Measurements from ENCODE around the gene ALPK1. TPM values are rescaled to one million over a fixed set of nuclear protein-coding genes. Genes with fewer than 3 reads are reported as not detected.

The ALPK1 gene
- total and polyA plus RNA-seq, 2 of the 8 experiments (the other 6 are each of a cell fraction or from before 2014, with no cell fraction given), result 0.08 to 0.43 TPM

- no peak for FAIRE-seq
- WGBS, 2 experiments (ENCODE audit: extremely low coverage in 1 of 2, insufficient coverage in 1 of 2, insufficient read length in 1 of 2, insufficient replicate concordance in 2 of 2, low coverage in 1 of 2, low lambda C conversion rate in 2 of 2, missing lambda C conversion rate in 1 of 2), result 76% methylated on average over 5 of the region's 5 CpGs; no CpG with 5 or more reads in 1 of the 2 experiments
- H2AFZ ChIP-seq (ENCODE audit: low read length), result peak overlapping the region; percentile 98
- TF ChIP-seq TEAD4 (IDR thresholded peaks at IDR 0.05; ENCODE audit: low read depth, low read length) (no peak), EGR1 (IDR thresholded peaks at IDR 0.05; ENCODE audit: borderline replicate concordance, low read depth, low read length) (no peak), CTBP2 (IDR thresholded peaks at IDR 0.05; ENCODE audit: borderline replicate concordance, insufficient read depth, insufficient read length, low read length) (no peak), ATF3 (IDR thresholded peaks at IDR 0.05; ENCODE audit: insufficient read depth, low read depth, low read length) (no peak)
Measured at GRCh38 chr4:112302320-112303274, 5.4 kb downstream of the ALPK1 start.

More at GRCh38 chr4:112302320-112303274, 5.4 kb downstream of the ALPK1 start:
- H3K27me3 ChIP-seq (replicated peaks in 1 of 4; ENCODE audit: control insufficient read depth in 3 of 4, extremely low read depth in 1 of 4, insufficient read depth in 3 of 4, low read length in 3 of 4), result no peaks in the 10 kb centered on the region; a peak in 1 of 7 replicates
- no peak overlapping the region for H4K91ac ChIP-seq (replicated peaks; ENCODE audit: insufficient read length, low read length)
- no peak overlapping the region for H3K27ac ChIP-seq (ENCODE audit: low read depth, low read length)
- no peak overlapping the region for H3K9ac ChIP-seq (replicated peaks in 1 of 4; ENCODE audit: extremely low read depth in 1 of 4, low read depth in 3 of 4, low read length in 3 of 4)
- H2BK12ac ChIP-seq (ENCODE audit: low read depth, low read length), result 0 out of 2 replicates have a peak overlapping the region, but pooled peaks have one; percentile 23
- no peak overlapping the region for H2AK5ac ChIP-seq (ENCODE audit: low read depth, low read length)
- no peak overlapping the region for H3K56ac ChIP-seq (replicated peaks; ENCODE audit: insufficient read length, low read depth, low read length)
- no peaks in the 10 kb centered on the region for H3K79me1 ChIP-seq (ENCODE audit: low read depth, low read length)
- H3K36me3 ChIP-seq (ENCODE audit: control insufficient read depth in 2 of 4, insufficient read depth in 4 of 4, low read length in 3 of 4), result no peaks in the 10 kb centered on the region
- H3K79me2 ChIP-seq (ENCODE audit: control insufficient read depth in 1 of 2, insufficient read depth in 2 of 2, low read length in 2 of 2), result no peaks in the 10 kb centered on the region
- no peaks in the 10 kb centered on the region for H3K23me2 ChIP-seq (ENCODE audit: low read depth, low read length)
- no peak overlapping the region for H2BK120ac ChIP-seq (replicated peaks; ENCODE audit: low read depth, low read length)
- H4K20me1 ChIP-seq (replicated peaks in 1 of 2; ENCODE audit: control insufficient read depth in 1 of 2, insufficient read depth in 2 of 2, low read length in 2 of 2), result no peaks in the 10 kb centered on the region
- H4K5ac ChIP-seq (ENCODE audit: insufficient read length, low read depth, low read length), result no peak overlapping the region
- no peak overlapping the region for H3K23ac ChIP-seq (ENCODE audit: insufficient read length)
- no peak for DNase-seq (ENCODE audit: low read depth in 1 of 2, low spot score in 2 of 2)
- H4K8ac ChIP-seq (ENCODE audit: extremely low read depth, insufficient read depth, low read length), result no peak overlapping the region
- H2BK5ac ChIP-seq (ENCODE audit: low read depth, low read length), result no peak overlapping the region
- H3K4me1 ChIP-seq (replicated peaks in 1 of 4; ENCODE audit: control insufficient read depth in 3 of 4, insufficient read depth in 4 of 4, low read length in 3 of 4), result peaks cover 0 to 2% (median 0%) of the 10 kb centered on the region in 4 experiments; a peak in 1 of 7 replicates
- H3K9me3 ChIP-seq (ENCODE audit: insufficient read depth in 2 of 2, low read depth in 1 of 2, low read length in 1 of 2), result no peaks in the 10 kb centered on the region
- POLR2A ChIA-PET (ENCODE audit: partially characterized antibody), result no interaction called here
- H3K4me3 ChIP-seq (ENCODE audit: extremely low read depth in 1 of 4, insufficient read depth in 2 of 4, low read depth in 3 of 4, low read length in 4 of 4), result no peak overlapping the region
- 0 out of 2 replicates have a peak overlapping the region, but pooled peaks have one; percentile 88 for H2BK15ac ChIP-seq (ENCODE audit: low read length)
- H3K4me2 ChIP-seq (ENCODE audit: insufficient read depth in 1 of 2, low read depth in 2 of 2, low read length in 2 of 2), result no peak overlapping the region
- no peak overlapping the region for H2BK20ac ChIP-seq (ENCODE audit: low read length)
- no peak overlapping the region for H3K18ac ChIP-seq (ENCODE audit: extremely low read depth, low read length)
- no peak overlapping the region for H3K4ac ChIP-seq (replicated peaks; ENCODE audit: insufficient read length, low read depth, low read length)
- no peak overlapping the region for H3K14ac ChIP-seq (ENCODE audit: insufficient read length)
- CTCF ChIA-PET (ENCODE audit: partially characterized antibody), result interaction anchor here (0.6 to 2.2 kb wide), 5 partner anchors 11 to 463 kb away, joined by 3 to 7 read pairs (median 3); no protein-coding TSS in a partner anchor
